Placental pericyte (primary cell): ENCODE measurements around the gene NCR1. TPM values are rescaled to one million over a fixed set of nuclear protein-coding genes. Genes with fewer than 3 reads are reported as not detected.

Source experiments
- small RNA-seq: library from RNA; depleted of rRNA; stranded (forward); fragments of <200 nt; gene quantifications from one replicate; pipeline ENCODE3, GENCODE V24; 2012; ENCODE audit warnings: low replicate concordance
- total RNA-seq: library from RNA; depleted of rRNA; stranded (reverse); fragments of >200 nt; gene quantifications from 2 replicates; pipeline ENCODE4 v1.2.3, GENCODE V29; 2012

Gene NCR1, protein sequence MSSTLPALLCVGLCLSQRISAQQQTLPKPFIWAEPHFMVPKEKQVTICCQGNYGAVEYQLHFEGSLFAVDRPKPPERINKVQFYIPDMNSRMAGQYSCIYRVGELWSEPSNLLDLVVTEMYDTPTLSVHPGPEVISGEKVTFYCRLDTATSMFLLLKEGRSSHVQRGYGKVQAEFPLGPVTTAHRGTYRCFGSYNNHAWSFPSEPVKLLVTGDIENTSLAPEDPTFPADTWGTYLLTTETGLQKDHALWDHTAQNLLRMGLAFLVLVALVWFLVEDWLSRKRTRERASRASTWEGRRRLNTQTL
- total RNA-seq: not detected in 2 replicates

DNA sequence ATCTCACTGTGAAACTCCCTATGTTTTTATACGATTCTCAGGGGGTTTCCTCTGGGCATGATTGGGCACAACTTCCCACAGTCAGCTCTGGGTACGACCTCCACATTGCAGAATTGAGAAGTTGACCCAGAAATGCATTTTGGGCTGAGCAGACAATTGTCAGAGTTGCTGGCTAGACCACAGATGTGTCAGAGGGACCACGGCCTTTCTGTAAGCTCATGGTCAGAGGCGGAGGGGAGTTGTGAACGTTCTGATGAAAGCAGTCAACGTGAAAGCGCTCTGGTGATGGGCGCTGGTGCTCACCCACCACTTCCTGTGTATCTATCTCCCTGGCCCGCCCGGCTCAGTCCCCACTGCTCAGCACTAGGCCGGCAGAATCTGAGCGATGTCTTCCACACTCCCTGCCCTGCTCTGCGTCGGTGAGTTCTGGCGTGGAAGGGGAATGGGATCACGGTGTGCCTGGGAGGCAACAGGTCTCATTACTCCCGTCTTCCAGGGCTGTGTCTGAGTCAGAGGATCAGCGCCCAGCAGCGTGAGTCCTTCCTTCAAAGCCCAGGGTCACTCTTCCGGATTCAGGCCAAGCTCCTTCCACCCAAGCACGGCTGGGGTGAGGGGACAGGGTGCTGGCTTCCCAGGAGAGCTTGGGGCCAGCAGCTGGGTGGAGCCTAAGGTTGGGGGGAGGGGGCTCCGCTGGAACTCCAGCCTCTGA is at the start of gene NCR1:
NCR1 (plus strand) TSS at position 346 of the 709 bp plus-strand sequence; CDS start at position 386, 40 bp downstream.

DNA sequence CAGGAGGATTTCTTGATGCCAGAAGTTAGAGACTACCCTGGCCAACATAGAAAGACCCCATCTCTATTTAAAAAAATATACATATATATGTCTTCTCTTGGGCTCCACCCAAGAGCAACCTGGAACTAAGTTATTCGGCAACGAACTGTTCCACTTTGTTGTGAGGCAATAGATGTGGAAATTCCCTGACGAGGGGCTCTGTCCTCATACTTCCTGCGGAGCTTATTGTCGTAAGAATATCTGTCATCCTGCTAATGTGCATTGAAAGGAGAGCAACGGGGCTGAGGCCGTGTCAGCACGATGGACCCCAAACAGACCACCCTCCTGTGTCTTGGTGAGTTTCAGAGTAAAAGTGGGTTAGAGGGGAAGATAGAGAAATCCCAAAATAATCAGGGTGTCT is 32.0 kb upstream of the NCR1 start, which contains the start of gene FCAR:
FCAR (plus strand) TSS at position 246 of the 400 bp plus-strand sequence; CDS start at position 301, 55 bp downstream.

DNA sequence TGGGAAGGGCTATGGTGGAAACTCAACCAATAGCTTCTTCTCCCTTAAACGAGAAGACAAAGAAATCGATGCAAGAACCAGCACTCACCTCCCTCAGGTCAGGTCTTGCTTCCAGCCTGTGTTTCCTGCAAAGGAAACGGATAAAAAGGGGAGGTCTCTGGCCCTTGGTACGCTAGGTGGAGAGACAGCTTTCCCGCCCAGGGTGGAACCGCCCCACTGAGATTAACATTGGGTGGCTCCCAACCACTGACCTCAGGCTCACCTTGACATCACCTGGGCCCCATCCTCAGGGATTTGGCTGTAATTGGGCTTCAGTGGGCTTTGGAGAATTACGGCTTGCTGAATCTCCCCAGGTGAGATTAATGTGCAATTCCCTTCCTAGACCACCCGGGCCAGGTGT is 41.4 kb downstream of the NCR1 start, which contains the start of gene NLRP7:
NLRP7 (minus strand) TSS at position 150 of the 400 bp plus-strand sequence.

Small RNA genes within 50 kb of the gene (small RNA-seq; reads per million reads assigned to genes)
- gene AC011476.8 (not detected), gene RNU6-222P (0.94 reads per million, percentile 42 among the genes with 10 or more reads in this experiment)

Other genes with a start within 250 kb of the NCR1 start
- 0.14 TPM in 1 of 2 replicates, not detected in the other for gene LILRB4, start 243.2 kb upstream of the NCR1 start, total RNA-seq
- not detected in 2 replicates for gene KIR3DL3, start 181.7 kb upstream of the NCR1 start, total RNA-seq
- gene KIR2DL3, start 167.6 kb upstream of the NCR1 start, total RNA-seq: not detected in 2 replicates
- not detected in 2 replicates for gene KIR2DL1, start 136.4 kb upstream of the NCR1 start, total RNA-seq
- gene KIR2DL4, start 102.5 kb upstream of the NCR1 start, total RNA-seq: not detected in 2 replicates
- gene KIR3DL1, start 89.7 kb upstream of the NCR1 start, total RNA-seq: not detected in 2 replicates
- gene KIR2DS4, start 73.5 kb upstream of the NCR1 start, total RNA-seq: not detected in 2 replicates
- gene KIR3DL2, start 55.7 kb upstream of the NCR1 start, total RNA-seq: not detected in 2 replicates
- not detected in 2 replicates for gene FCAR, start 31.9 kb upstream of the NCR1 start, total RNA-seq
- gene NLRP7, start 41.4 kb downstream of the NCR1 start, total RNA-seq: not detected in 2 replicates
- gene NLRP2, start 60.2 kb downstream of the NCR1 start, total RNA-seq: 10.3 and 12.2 TPM in 2 replicates
- 0.22 TPM in 1 of 2 replicates, not detected in the other for gene GP6, start 132.1 kb downstream of the NCR1 start, total RNA-seq
- gene RDH13, start 157.0 kb downstream of the NCR1 start, total RNA-seq: 4.4 and 9.2 TPM in 2 replicates
- gene EPS8L1, start 169.7 kb downstream of the NCR1 start, total RNA-seq: 0.88 and 3.1 TPM in 2 replicates
- 86.5 and 91.7 TPM in 2 replicates for gene PPP1R12C, start 211.5 kb downstream of the NCR1 start, total RNA-seq
- gene TNNT1, start 243.1 kb downstream of the NCR1 start, total RNA-seq: 0.57 and 2.8 TPM in 2 replicates